Prostate gland (tissue), 2 donors: ENCODE results near the gene LNPK.

Source experiments
- POLR2A ChIP-seq: fragments of 450-650 bp; IDR thresholded peaks from one replicate; pipeline ENCODE4 v1.6.1; 2016; ENCODE audit warnings: antibody characterized with exemption, mild to moderate bottlenecking
- POLR2AphosphoS5 ChIP-seq: sonication (generic); formaldehyde crosslinking; IDR thresholded peaks from one replicate; pipeline ENCODE4 v1.6.1; 2017; ENCODE audit warnings: antibody characterized with exemption
- TF ChIP-seq, protein P1 (sequence below), 4 experiments: fragments of 200-600 bp in 2 of 4; fragments of 450-650 bp in 2 of 4; sonication (generic) in 2 of 4; IDR thresholded peaks; 1 replicate in 3 of 4; 2 replicates in 1 of 4; pipeline ENCODE4 v1.5.1; 2016 to 2019; ENCODE audit warnings: antibody characterized with exemption in 4 of 4, mild to moderate bottlenecking in 2 of 4, moderate library complexity in 2 of 4

DNA sequence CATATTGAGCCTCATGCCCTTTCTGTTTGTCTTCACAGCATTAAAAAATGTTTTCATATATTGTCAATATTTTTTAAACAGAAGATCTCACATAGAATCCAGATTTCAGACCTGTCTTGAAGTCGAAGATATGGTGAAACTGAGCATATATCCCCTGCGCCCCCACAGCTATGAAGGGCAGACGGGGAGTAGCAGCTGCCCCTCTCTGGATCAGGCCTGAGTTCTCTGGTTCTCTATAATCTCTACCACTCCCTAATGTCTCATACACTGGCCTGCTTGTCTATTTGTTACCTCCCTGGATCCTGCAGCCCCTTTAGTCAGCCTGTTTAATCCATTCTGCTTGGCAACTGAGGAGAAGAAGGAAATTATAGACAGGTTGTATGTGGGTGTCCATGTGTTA is 122.4 kb downstream of the LNPK start:
- TF ChIP-seq, protein P1, sequence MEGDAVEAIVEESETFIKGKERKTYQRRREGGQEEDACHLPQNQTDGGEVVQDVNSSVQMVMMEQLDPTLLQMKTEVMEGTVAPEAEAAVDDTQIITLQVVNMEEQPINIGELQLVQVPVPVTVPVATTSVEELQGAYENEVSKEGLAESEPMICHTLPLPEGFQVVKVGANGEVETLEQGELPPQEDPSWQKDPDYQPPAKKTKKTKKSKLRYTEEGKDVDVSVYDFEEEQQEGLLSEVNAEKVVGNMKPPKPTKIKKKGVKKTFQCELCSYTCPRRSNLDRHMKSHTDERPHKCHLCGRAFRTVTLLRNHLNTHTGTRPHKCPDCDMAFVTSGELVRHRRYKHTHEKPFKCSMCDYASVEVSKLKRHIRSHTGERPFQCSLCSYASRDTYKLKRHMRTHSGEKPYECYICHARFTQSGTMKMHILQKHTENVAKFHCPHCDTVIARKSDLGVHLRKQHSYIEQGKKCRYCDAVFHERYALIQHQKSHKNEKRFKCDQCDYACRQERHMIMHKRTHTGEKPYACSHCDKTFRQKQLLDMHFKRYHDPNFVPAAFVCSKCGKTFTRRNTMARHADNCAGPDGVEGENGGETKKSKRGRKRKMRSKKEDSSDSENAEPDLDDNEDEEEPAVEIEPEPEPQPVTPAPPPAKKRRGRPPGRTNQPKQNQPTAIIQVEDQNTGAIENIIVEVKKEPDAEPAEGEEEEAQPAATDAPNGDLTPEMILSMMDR (IDR thresholded peaks at IDR 0.05): no peak
- TF ChIP-seq POLR2A (no peak), POLR2AphosphoS5 (no peak)
